Measurements from ENCODE around the gene RBM43.

Gene RBM43

DNA sequence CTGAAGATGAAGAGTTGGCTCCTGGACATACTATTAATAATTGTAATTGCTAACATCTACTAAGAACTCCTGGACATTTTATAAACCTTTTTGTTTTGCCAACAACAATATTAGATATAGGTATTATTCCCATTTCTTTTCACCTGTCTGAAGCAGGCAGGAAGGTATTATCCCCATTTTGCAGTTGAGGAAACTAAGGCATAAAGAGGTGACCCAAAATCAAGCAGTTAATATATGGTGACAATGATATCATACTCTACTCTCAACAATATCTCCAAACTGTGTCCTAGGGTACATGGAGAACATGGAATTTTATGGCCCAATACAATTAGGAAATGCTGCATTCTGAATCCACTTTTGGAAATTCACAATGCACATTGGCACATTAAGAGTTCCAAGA, 29.6 kb upstream of the RBM43 start:
- Histone ChIP-seq H3K36me3 (ENCODE audit: control insufficient read depth, insufficient read depth, low read length) (no peaks in the 10 kb centered on the region), H3K27ac (ENCODE audit: low read depth, low read length, severe bottlenecking) (no peak overlapping the region), H3K4me3 (ENCODE audit: extremely low read depth, insufficient read depth, low read length, poor library complexity, severe bottlenecking) (no peak overlapping the region), H3K4me1 (ENCODE audit: control insufficient read depth, insufficient read depth, low read length, poor library complexity, severe bottlenecking) (no peaks in the 10 kb centered on the region), H3K9me3 (ENCODE audit: control insufficient read depth, low read length) (no peaks in the 10 kb centered on the region)

DNA sequence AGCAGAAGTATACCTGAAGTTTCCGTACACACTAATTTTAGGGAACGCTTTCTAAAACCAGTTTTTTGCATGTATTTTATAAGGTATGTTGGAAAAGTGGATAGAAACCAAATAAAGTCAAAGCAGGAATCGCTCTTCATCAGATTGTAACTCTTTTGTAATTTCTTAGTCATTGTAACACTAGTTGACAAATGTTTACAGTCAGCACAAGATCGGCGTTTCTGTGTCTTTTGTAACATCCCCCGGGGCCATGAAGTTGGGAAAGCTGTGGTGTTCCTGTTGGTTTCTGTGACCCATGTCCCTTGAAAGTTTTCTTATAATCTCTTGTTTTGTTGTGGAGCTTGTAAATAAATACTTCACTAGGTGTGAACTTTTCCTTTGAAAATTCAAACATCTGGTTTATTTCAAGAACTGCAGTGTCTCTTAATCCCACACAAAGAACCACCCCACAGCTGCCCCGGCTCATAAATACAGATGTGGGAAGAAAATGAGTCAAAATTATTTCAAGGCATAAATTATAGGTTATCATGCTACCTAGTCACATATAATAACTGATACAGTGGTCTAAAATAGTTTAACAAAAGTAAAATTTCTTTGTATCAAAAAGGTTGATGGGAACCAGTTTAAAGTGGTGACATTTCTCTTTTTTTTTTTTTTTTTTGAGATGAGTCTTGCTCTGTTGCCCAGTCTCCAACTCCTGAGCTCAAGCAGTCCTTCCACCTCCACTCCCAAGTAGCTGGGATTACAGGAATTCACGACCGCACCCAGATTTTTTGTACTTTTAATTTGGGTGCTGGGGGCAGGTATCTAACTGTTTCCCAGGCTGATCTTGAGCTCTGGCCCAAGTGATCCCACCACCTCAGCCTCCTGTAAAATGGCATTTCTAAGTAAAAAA, 28.6 kb upstream of the RBM43 start:
- Histone ChIP-seq H3K36me3 (ENCODE audit: control insufficient read depth, insufficient read depth, low read length) (no peaks in the 10 kb centered on the region), H3K4me3 (ENCODE audit: extremely low read depth, insufficient read depth, low read length, poor library complexity, severe bottlenecking) (peak overlapping the region; percentile 42), H3K27ac (ENCODE audit: low read depth, low read length, severe bottlenecking) (no peak overlapping the region), H3K9me3 (ENCODE audit: control insufficient read depth, low read length) (no peaks in the 10 kb centered on the region), H3K4me1 (ENCODE audit: control insufficient read depth, insufficient read depth, low read length, poor library complexity, severe bottlenecking) (no peaks in the 10 kb centered on the region)
- 50% methylated on average over 4 of the region's 9 CpGs; no CpG with 5 or more reads in 1 of the 2 experiments for WGBS, 2 experiments (ENCODE audit: insufficient coverage in 2 of 2)

DNA sequence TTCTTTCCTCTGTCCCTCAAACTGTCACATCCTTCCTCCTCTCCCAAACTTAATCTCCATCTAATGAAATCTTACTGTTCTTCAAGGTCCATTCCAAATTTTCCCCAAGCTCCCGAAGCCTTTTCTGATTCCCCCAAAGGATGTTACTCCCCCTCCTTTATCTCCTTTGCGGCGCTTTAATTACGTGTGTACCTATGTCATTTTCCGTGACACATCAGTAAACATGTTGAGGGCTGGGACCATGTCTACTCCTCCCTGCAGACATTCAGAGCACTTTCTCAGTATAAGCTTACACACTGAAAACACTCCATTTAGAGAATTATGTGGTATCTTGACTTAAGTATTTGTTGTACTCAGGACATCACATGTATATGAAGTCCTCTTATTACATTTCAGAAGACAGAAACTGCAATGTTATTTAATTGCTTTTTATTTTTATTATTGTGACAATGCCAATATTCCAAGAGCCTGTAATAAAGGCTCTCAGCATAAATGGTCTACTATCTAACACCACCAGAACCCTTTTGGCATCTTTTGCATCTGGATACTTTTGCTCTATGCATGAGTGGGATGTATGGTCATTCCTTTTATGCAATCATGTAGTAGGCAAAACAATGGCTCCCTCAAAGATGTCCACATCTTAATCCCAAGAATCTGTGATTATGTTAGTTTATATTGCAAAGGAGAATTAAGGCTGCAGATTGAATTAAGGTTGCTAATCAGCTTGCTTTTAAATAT, 26.0 kb upstream of the RBM43 start:
- Histone ChIP-seq H3K4me1 (ENCODE audit: control insufficient read depth, insufficient read depth, low read length, poor library complexity, severe bottlenecking) (no peaks in the 10 kb centered on the region), H3K4me3 (ENCODE audit: extremely low read depth, insufficient read depth, low read length, poor library complexity, severe bottlenecking) (no peak overlapping the region), H3K9me3 (ENCODE audit: control insufficient read depth, low read length) (no peaks in the 10 kb centered on the region), H3K27ac (ENCODE audit: low read depth, low read length, severe bottlenecking) (no peak overlapping the region), H3K36me3 (ENCODE audit: control insufficient read depth, insufficient read depth, low read length) (no peaks in the 10 kb centered on the region)
- WGBS, 2 experiments (ENCODE audit: insufficient coverage in 2 of 2): 96% methylated on average over 5 of the region's 5 CpGs; no CpG with 5 or more reads in 1 of the 2 experiments

DNA sequence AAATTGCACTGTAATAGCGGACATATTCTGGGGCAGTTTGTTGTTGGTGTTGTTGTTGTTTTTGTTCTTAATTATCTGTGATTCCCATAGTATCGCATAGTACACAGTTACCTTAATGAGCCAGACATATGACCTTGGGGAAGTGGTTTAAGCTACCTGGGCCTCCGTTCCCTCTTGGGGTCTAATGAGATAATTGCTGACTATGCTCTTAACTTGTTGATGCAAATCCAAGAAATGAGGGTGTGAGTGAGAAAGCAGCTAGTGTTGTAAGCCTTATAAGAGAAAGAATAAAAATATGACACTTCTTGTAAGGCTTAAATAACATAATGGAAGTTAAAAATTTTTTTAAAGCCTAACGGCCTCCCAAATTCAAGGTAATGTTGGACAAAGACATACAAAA, 20.7 kb upstream of the RBM43 start:
- WGBS, 2 experiments (ENCODE audit: insufficient coverage in 2 of 2): 87 to 90% methylated on average over 2 to 3 of the region's 4 CpGs
- Histone ChIP-seq H3K4me3 (ENCODE audit: extremely low read depth, insufficient read depth, low read length, poor library complexity, severe bottlenecking) (no peak overlapping the region), H3K9me3 (ENCODE audit: control insufficient read depth, low read length) (no peaks in the 10 kb centered on the region), H3K36me3 (ENCODE audit: control insufficient read depth, insufficient read depth, low read length) (no peaks in the 10 kb centered on the region), H3K4me1 (ENCODE audit: control insufficient read depth, insufficient read depth, low read length, poor library complexity, severe bottlenecking) (no peaks in the 10 kb centered on the region), H3K27ac (ENCODE audit: low read depth, low read length, severe bottlenecking) (no peak overlapping the region)

DNA sequence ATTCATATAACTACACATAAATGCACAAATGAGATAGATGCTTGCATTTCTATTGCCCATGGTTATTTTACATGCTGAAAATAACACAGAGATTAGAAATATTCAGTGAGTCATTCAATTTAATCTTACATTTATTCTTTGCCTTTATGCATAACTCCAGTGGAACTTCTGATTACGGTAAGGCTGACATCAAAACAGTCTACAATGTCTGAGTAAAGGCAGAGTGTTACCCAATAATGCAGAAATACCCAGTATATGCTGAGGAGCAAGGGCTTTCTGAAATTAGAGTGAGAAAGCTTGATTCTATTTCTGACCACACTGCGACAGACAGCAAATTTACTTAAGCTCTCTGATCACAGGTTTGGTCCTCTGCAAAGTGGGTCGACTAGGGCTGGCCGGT, 18.6 kb upstream of the RBM43 start:
- H3K27ac ChIP-seq (ENCODE audit: low read depth, low read length, severe bottlenecking): no peak overlapping the region

DNA sequence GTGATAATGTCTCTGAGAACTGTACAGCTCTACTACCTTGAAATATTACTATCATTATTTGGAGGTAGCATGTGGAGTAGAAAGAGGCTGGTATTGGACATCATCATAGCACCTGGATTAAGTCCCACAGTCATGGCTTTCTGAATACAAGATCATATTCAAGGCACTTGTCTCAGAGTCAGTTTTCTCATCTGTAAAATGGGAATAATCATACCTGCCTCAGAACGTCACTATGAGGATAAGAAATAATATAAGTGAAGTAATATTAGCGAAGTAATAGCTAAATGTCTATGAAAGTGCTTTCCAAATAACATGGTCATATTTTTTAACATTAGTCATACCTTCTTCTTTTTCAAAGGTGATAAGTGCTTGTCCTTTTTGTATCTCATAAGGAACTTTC, 16.8 kb upstream of the RBM43 start:
- H3K9me3 ChIP-seq (ENCODE audit: control insufficient read depth, low read length): no peaks in the 10 kb centered on the region
- no peak overlapping the region for H3K4me3 ChIP-seq (ENCODE audit: extremely low read depth, insufficient read depth, low read length, poor library complexity, severe bottlenecking)
- WGBS, 2 experiments (ENCODE audit: insufficient coverage in 2 of 2): no CpG with 5 or more reads among the region's 2 CpGs
- H3K27ac ChIP-seq (ENCODE audit: low read depth, low read length, severe bottlenecking): no peak overlapping the region
- H3K36me3 ChIP-seq (ENCODE audit: control insufficient read depth, insufficient read depth, low read length): no peaks in the 10 kb centered on the region
- H3K4me1 ChIP-seq (ENCODE audit: control insufficient read depth, insufficient read depth, low read length, poor library complexity, severe bottlenecking): no peaks in the 10 kb centered on the region

More for the DNA sequence above, 18.6 kb upstream of the RBM43 start:
- Histone ChIP-seq H3K36me3 (ENCODE audit: control insufficient read depth, insufficient read depth, low read length) (no peaks in the 10 kb centered on the region), H3K4me1 (ENCODE audit: control insufficient read depth, insufficient read depth, low read length, poor library complexity, severe bottlenecking) (no peaks in the 10 kb centered on the region), H3K9me3 (ENCODE audit: control insufficient read depth, low read length) (no peaks in the 10 kb centered on the region), H3K4me3 (ENCODE audit: extremely low read depth, insufficient read depth, low read length, poor library complexity, severe bottlenecking) (no peak overlapping the region)
- 58 to 74% methylated on average over 3 to 4 of the region's 4 CpGs for WGBS, 2 experiments (ENCODE audit: insufficient coverage in 2 of 2)

DNA sequence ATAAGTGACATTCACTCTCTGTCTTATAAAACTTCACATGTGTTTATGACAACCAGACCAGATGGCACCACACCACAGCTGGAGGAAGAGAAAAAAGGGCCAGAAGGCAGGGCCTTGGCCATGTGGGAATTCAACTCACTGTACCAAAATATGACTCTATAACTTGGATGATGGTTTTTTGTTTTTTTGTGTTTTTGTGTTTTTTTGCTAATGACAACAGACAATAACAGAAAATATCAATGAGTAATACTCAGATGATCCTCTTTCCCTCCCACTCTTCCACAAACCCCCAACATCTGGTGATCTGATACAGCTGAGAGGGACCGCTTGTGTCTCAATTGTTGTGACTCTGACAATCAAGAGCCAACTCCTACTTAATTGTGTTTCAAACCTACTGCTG, 15.4 kb upstream of the RBM43 start:
- Histone ChIP-seq H3K4me1 (ENCODE audit: control insufficient read depth, insufficient read depth, low read length, poor library complexity, severe bottlenecking) (no peaks in the 10 kb centered on the region), H3K27ac (ENCODE audit: low read depth, low read length, severe bottlenecking) (no peak overlapping the region), H3K36me3 (ENCODE audit: control insufficient read depth, insufficient read depth, low read length) (no peaks in the 10 kb centered on the region), H3K9me3 (ENCODE audit: control insufficient read depth, low read length) (no peaks in the 10 kb centered on the region), H3K4me3 (ENCODE audit: extremely low read depth, insufficient read depth, low read length, poor library complexity, severe bottlenecking) (no peak overlapping the region)
- 83 to 100% methylated on average over 1 of the region's 1 CpG for WGBS, 2 experiments (ENCODE audit: insufficient coverage in 2 of 2)

DNA sequence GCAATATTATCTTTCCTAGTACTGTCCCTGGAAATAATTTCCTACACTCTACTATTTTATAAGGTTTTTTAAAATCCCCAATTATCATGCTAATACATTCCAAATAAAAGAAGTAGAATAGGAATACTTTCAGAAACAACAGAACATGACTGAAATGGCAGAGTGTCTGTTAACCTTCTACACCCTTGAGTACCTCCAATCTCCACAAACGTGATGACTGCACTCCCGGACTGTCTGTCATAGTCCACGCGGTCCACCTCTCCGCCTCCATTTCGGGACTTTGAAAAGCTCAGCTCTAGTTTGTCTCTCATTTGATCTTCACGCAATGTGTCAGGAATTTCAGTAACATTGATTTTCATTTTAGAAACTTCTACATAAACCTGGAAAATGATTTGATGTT, 13.6 kb upstream of the RBM43 start:
- H3K36me3 ChIP-seq (ENCODE audit: control insufficient read depth, insufficient read depth, low read length): no peaks in the 10 kb centered on the region
- no peak overlapping the region for H3K27ac ChIP-seq (ENCODE audit: low read depth, low read length, severe bottlenecking)
- H3K9me3 ChIP-seq (ENCODE audit: control insufficient read depth, low read length): no peaks in the 10 kb centered on the region
- no peaks in the 10 kb centered on the region for H3K4me1 ChIP-seq (ENCODE audit: control insufficient read depth, insufficient read depth, low read length, poor library complexity, severe bottlenecking)
- 90 to 95% methylated on average over 4 to 6 of the region's 7 CpGs for WGBS, 2 experiments (ENCODE audit: insufficient coverage in 2 of 2)
- no peak overlapping the region for H3K4me3 ChIP-seq (ENCODE audit: extremely low read depth, insufficient read depth, low read length, poor library complexity, severe bottlenecking)

DNA sequence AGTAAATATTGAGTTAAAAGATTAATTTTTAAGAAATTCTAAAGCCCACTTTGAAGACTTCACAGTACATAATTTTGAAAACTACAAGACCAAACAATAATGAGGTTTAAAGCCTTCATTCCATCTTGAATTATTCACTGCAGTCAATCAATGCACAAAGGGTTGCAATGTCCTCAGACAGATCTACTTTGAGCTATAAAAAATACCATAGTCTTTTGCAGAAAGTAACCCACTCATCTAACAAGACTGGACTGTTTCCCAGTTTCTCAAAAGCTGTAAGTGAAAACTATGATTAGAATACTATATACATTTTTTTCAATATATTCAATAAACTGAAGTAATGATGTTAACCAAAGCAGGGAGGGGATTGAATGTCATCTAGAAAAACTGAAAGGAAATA, 10.2 kb upstream of the RBM43 start:
- Histone ChIP-seq H3K36me3 (ENCODE audit: control insufficient read depth, insufficient read depth, low read length) (no peaks in the 10 kb centered on the region), H3K9me3 (ENCODE audit: control insufficient read depth, low read length) (no peaks in the 10 kb centered on the region), H3K27ac (ENCODE audit: low read depth, low read length, severe bottlenecking) (no peak overlapping the region), H3K4me3 (ENCODE audit: extremely low read depth, insufficient read depth, low read length, poor library complexity, severe bottlenecking) (no peak overlapping the region), H3K4me1 (ENCODE audit: control insufficient read depth, insufficient read depth, low read length, poor library complexity, severe bottlenecking) (no peaks in the 10 kb centered on the region)

DNA sequence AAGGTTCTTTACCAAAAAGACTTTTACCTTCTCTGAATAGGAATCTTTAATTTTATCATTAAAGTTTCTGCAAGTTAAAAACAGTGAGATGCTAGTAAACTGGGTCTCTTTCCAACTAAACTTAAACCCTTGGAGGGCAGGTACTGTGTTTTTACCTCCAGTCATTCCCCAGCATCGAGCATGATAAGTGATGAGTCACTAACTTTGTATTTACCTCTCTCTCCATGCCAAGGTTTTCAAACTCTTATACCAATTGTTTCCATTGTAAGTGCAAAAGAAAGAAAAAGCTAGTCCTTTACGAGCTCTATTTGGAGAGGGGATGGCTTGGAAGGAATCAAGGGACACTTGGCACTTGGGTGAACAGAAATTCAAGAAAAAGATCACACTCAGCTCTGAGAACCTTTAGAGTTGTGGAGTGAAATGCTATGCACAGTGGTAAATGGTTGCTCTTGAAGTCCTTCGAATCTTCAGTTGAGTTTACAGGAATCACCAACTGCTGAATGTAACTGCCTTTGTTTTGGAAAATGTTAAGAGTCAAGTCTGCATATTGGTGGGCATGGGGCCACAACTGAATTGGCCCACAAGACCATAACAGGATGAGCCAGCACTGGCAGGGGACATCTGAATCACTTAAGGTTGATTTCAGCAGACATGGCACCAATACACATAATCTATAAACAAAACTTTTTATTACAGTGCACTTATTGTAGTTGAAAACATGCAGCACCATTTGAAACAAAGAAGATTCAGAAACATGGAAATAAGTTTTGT, 8.3 kb upstream of the RBM43 start:
- no peaks in the 10 kb centered on the region for H3K36me3 ChIP-seq (ENCODE audit: control insufficient read depth, insufficient read depth, low read length)
- no peaks in the 10 kb centered on the region for H3K4me1 ChIP-seq (ENCODE audit: control insufficient read depth, insufficient read depth, low read length, poor library complexity, severe bottlenecking)
- 85 to 93% methylated on average over 1 of the region's 3 CpGs for WGBS, 2 experiments (ENCODE audit: insufficient coverage in 2 of 2)
- H3K9me3 ChIP-seq (ENCODE audit: control insufficient read depth, low read length): no peaks in the 10 kb centered on the region
- no peak overlapping the region for H3K27ac ChIP-seq (ENCODE audit: low read depth, low read length, severe bottlenecking)
- no peak overlapping the region for H3K4me3 ChIP-seq (ENCODE audit: extremely low read depth, insufficient read depth, low read length, poor library complexity, severe bottlenecking)

Measured in mesodermal cell (in vitro differentiated cells).